HG03095 (cell line): Measurements from ENCODE around the gene KTI12.

Experiments
- ATAC-seq: cut with Tn5 transposase; IDR thresholded peaks from one replicate; pipeline ENCODE4 v1.9.1; 2021; ENCODE audit warnings: moderate library complexity; ENCODE audit not compliant: unreplicated experiment

KTI12 gene

DNA sequence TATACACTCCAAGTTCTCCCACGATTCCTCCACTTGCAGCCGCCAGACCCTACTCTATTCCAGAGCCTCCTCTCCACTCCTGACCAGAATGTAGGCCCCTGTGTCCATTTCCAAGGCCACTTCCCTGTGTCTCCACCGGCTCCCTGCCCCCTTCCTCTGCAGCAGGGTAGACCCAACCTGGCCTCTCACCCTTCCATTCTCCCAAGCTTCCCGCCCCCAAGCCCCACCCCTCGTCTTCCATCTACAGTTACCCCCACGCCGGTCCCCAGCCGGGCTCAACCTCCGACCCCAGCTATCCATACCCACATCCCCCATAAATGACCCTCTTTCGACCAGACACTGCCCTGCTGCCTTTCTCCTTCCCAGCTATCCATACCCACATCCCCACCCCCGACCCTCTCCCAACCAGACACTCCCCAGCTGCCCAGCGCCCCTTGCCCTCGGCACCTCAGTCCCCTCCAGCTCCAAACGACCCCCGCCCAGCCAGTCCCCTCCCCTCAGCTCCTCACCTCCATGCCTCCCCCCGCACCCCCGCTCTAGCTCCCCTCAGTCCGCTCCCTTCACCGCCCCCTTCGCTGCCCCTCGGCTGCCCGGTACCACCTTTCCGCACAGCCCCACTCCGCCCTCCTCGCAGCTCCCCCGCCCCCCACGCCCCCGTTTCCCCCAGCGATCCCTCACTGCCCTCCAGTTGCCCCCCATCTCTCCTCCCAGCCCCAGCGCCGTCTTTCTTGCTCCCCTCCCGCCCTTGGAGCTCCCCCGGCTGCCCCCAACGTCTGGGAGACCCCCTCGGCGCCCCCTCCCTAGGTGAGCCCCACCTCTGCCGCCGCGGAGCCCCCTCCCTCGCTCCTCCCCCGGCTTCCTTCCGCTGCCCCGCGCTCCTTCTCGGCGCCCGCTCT is 43.8 kb downstream of the KTI12 start:
- no peak for ATAC-seq

DNA sequence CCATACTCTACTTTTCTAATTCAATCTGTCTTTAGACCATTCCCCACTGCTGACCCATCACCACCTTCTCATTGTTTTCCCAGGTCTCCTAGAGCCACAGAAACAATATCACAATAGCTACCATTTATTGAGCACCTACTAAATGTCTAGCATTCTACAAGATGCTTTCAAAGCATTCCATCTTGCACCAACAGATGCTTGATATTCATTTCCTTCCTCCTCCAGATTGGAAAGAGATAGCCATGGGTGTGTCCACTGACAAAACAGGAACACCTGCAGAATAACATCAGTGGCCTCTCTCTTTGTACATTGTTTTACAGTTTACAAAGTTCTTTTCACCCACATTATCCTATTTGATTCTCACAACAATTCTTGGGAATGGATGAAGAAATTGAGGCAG is 45.4 kb downstream of the KTI12 start:
- no peak for ATAC-seq

- ATAC-seq: no peak
These were observed 46.9 kb downstream of the KTI12 start for GRCh38 chr1:51986718-51987117.

GRCh38 chr1:51982161-51982560 is 51.4 kb downstream of the KTI12 start:
- ATAC-seq: no peak
